GM19395 (cell line): Measurements from ENCODE around the gene DEAF1.
"Not testable (repeated sequence)": the region's sequence is repeated elsewhere in the genome, so short reads cannot be mapped to it uniquely, and the experiment has no call there.

Experiments used
- ATAC-seq: cut with Tn5 transposase; IDR thresholded peaks from one replicate; pipeline ENCODE4 v1.9.1; 2021; ENCODE audit warnings: mild to moderate bottlenecking, moderate library complexity; ENCODE audit not compliant: unreplicated experiment

DEAF1 gene

GRCh38 chr11:702462-703461 lies 7.7 kb upstream of the DEAF1 start:
- no peak for ATAC-seq

- no peak for ATAC-seq
These were observed 6.9 kb upstream of the DEAF1 start for GRCh38 chr11:701741-702461.

- ATAC-seq = no peak
These were observed 4.7 kb upstream of the DEAF1 start for GRCh38 chr11:699753-700152.

GRCh38 chr11:699116-699508 lies 4.1 kb upstream of the DEAF1 start:
- ATAC-seq = no peak

- no peak for ATAC-seq
These were observed 3.6 kb upstream of the DEAF1 start for GRCh38 chr11:698493-699115.

GRCh38 chr11:697811-698311 lies 2.8 kb upstream of the DEAF1 start:
- no peak for ATAC-seq

- ATAC-seq = no peak
These were observed 2.0 kb upstream of the DEAF1 start for GRCh38 chr11:696955-697491.

GRCh38 chr11:695538-696248 lies 671 bp upstream of the DEAF1 start, which contains the start of gene TMEM80:
TMEM80 (plus strand) TSS chr11:695816; CDS start chr11:695828, 12 bp downstream.
- ATAC-seq = peak; percentile 79

GRCh38 chr11:695288-695537 lies 191 bp upstream of the DEAF1 start:
- peak; percentile 78 for ATAC-seq

- ATAC-seq = no peak
These were observed 997 bp downstream of the DEAF1 start for GRCh38 chr11:693887-694562.

GRCh38 chr11:693415-693831 lies 1.6 kb downstream of the DEAF1 start:
- no peak for ATAC-seq

GRCh38 chr11:692824-693414 lies 2.1 kb downstream of the DEAF1 start:
- ATAC-seq = no peak

- no peak for ATAC-seq
These were observed 3.1 kb downstream of the DEAF1 start for GRCh38 chr11:691710-692590.

- no peak for ATAC-seq
These were observed 4.0 kb downstream of the DEAF1 start for GRCh38 chr11:690738-691633.

GRCh38 chr11:690244-690643 lies 4.8 kb downstream of the DEAF1 start:
- not testable (repeated sequence) for ATAC-seq

- no peak for ATAC-seq
These were observed 5.4 kb downstream of the DEAF1 start for GRCh38 chr11:689625-690024.

GRCh38 chr11:688681-689080 lies 6.3 kb downstream of the DEAF1 start:
- ATAC-seq = no peak

GRCh38 chr11:687751-688150 lies 7.3 kb downstream of the DEAF1 start:
- no peak for ATAC-seq
